ENCODE results near the gene C5orf63. TPM values are rescaled to one million over a fixed set of nuclear protein-coding genes. Genes with fewer than 3 reads are reported as not detected.

The C5orf63 gene
- total and polyA plus RNA-seq, 2 of the 8 experiments (the other 6 are each of a cell fraction or from before 2014, with no cell fraction given) = 0.67 to 0.71 TPM

- no peak for TF ChIP-seq ATF3 (IDR thresholded peaks at IDR 0.05; ENCODE audit: insufficient read depth, low read depth, low read length)
- no peak for TF ChIP-seq BACH1 (IDR thresholded peaks at IDR 0.05; ENCODE audit: low read length)
- TF ChIP-seq HDAC6 (IDR thresholded peaks at IDR 0.05; ENCODE audit: low read depth, low read length) = no peak
- no peak for TF ChIP-seq EZH2 (IDR thresholded peaks at IDR 0.05; ENCODE audit: low read depth, low read length, severe bottlenecking)
- no peak for TF ChIP-seq E2F6 (IDR thresholded peaks at IDR 0.05)
These were observed 26.8 kb downstream of the C5orf63 start (continued) for GRCh38 chr5:127046343-127047072.

All from H1 (cell line).